GM23248 (cell line): Measurements from ENCODE around the gene CFAP99. TPM values are rescaled to one million over a fixed set of nuclear protein-coding genes. Genes with fewer than 3 reads are reported as not detected.

Experiments used
- DNase-seq: peaks from one replicate; pipeline ENCODE4 v3.0.0-alpha.2; 2015
- H2AFZ ChIP-seq: fragments of 200-600 bp; sonication (generic); 2 replicates; pipeline ENCODE4 v1.6.1; 2016; ENCODE audit warnings: antibody characterized with exemption
- H3F3A ChIP-seq: fragments of 200-600 bp; sonication (generic); 2 replicates; pipeline ENCODE4 v1.6.1; 2016; ENCODE audit warnings: mild to moderate bottlenecking, antibody characterized with exemption, mixed run types; ENCODE audit not compliant: insufficient read depth
- H3K27ac ChIP-seq: fragments of 200-600 bp; sonication (generic); 2 replicates; pipeline ENCODE4 v1.5.1; 2016; ENCODE audit warnings: mild to moderate bottlenecking
- H3K27me3 ChIP-seq: fragments of 200-600 bp; sonication (generic); replicated peaks from 2 replicates; pipeline ENCODE4 v1.6.1; 2016; ENCODE audit warnings: mild to moderate bottlenecking; ENCODE audit not compliant: insufficient read depth
- H3K36me3 ChIP-seq: fragments of 200-600 bp; sonication (generic); 2 replicates; pipeline ENCODE4 v1.6.1; 2016; ENCODE audit warnings: low read depth, mild to moderate bottlenecking
- H3K4me1 ChIP-seq: fragments of 200-600 bp; sonication (generic); 2 replicates; pipeline ENCODE4 v1.6.1; 2016; ENCODE audit warnings: mild to moderate bottlenecking; ENCODE audit not compliant: insufficient read depth
- H3K4me2 ChIP-seq: fragments of 200-600 bp; sonication (generic); one replicate; pipeline ENCODE4 v1.6.1; 2016; ENCODE audit warnings: mild to moderate bottlenecking; ENCODE audit not compliant: unreplicated experiment
- H3K4me3 ChIP-seq: fragments of 200-600 bp; sonication (generic); 2 replicates; pipeline ENCODE4 v1.5.1; 2016; ENCODE audit warnings: mild to moderate bottlenecking
- H3K79me2 ChIP-seq: fragments of 200-600 bp; sonication (generic); 2 replicates; pipeline ENCODE4 v1.6.1; 2016; ENCODE audit warnings: mild to moderate bottlenecking; ENCODE audit not compliant: insufficient read depth
- H3K9ac ChIP-seq: fragments of 200-600 bp; sonication (generic); 2 replicates; pipeline ENCODE4 v1.6.1; 2016; ENCODE audit warnings: mild to moderate bottlenecking
- H3K9me2 ChIP-seq: fragments of 200-600 bp; sonication (generic); 2 replicates; pipeline ENCODE4 v1.6.1; 2016; ENCODE audit warnings: mixed run types, mild to moderate bottlenecking, moderate library complexity; ENCODE audit not compliant: insufficient read depth
- H3K9me3 ChIP-seq: fragments of 200-600 bp; sonication (generic); one replicate; pipeline ENCODE4 v1.6.1; 2017; ENCODE audit warnings: low read depth
- H4K20me1 ChIP-seq: fragments of 200-600 bp; sonication (generic); 2 replicates; pipeline ENCODE4 v1.6.0; 2016; ENCODE audit not compliant: insufficient read depth
- EZH2 ChIP-seq: fragments of 200-600 bp; sonication (generic); IDR thresholded peaks from 2 replicates; pipeline ENCODE4 v1.6.1; 2018; ENCODE audit warnings: antibody characterized with exemption, mild to moderate bottlenecking; ENCODE audit not compliant: insufficient read depth, poor library complexity, severe bottlenecking
- EZH2phosphoT487 ChIP-seq: fragments of 200-600 bp; sonication (generic); IDR thresholded peaks from 2 replicates; pipeline ENCODE4 v1.6.1; 2018; ENCODE audit warnings: antibody characterized with exemption, moderate library complexity, mild to moderate bottlenecking, low read depth; ENCODE audit not compliant: insufficient read depth
- WGBS, 2 experiments: methylation state at CpG; one replicate each; pipeline ENCODE4 v1.1.6; 2015 to 2017; ENCODE audit warnings: low lambda C conversion rate in 2 of 2, low coverage in 1 of 2; ENCODE audit errors: missing lambda C conversion rate in 2 of 2; 5-methylcytosine and 5-hydroxymethylcytosine counted together
- in situ Hi-C: fragments of 300-500 bp; cut with MboI; formaldehyde crosslinking; loops from 2 replicates; pipeline ENCODE4 v1.15.0; 2020
- polyA plus RNA-seq: library from polyadenylated mRNA; unstranded; fragments of >200 nt; fragmentation: Nextera tagmentation; extraction: Ambion mirVana; gene quantifications from 2 replicates; pipeline ENCODE4 v1.2.1, GENCODE V29; 2016
- total RNA-seq: library from RNA; depleted of rRNA; stranded (reverse); fragments of >200 nt; shearing (Covaris generic); gene quantifications from 2 replicates; pipeline ENCODE4 v1.2.3, GENCODE V29; 2014

Gene CFAP99
- total and polyA plus RNA-seq, 2 experiments from 2014 or later, result not detected

DNA sequence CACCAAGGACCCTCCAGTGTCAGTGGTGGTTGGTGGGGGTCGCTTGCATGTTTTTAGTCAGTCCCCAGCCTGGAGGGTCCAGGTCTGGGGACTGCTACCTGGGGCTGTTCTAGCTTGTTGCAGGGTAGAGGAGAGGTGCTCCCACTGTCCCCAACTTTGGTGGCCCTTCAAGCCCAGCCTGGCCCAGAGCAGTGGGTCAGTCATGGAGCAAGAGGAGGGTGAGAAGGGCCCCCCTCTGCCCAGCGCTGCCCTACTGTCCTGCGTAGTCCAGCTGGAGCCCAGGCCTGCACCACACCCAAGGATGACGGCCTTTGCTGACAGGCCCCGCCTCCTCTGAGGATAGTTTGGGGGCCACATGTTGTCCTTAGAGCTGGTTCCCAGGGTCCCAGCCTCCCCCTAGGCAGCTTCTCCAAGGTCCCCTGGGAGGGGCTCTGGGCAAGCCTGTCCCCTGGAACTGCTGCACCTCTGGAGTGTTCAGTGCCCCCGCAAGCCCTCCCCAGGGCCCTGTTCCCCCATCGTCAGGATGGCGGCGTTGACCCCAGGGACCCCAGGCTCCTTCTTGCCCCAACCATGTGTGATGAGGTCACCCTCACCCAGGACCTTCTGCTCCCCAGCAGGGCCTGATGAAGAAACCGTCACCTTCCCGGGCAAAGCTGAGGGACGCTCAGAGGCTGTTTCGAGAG lies 6.8 kb downstream of the CFAP99 start:
- Histone ChIP-seq H3K27me3 (peaks cover 11% of the 10 kb centered on the region), H3K36me3 (no peaks in the 10 kb centered on the region), H3K4me1 (no peaks in the 10 kb centered on the region), H3K4me3 (no peak overlapping the region), H2AFZ (no peak overlapping the region), H3K79me2 (no peaks in the 10 kb centered on the region), H4K20me1 (no peaks in the 10 kb centered on the region), H3K9ac (no peak overlapping the region), H3F3A (peaks cover 10% of the 10 kb centered on the region), H3K9me2 (no peaks in the 10 kb centered on the region), H3K27ac (no peak overlapping the region), H3K4me2 (no peak overlapping the region), H3K9me3 (no peaks in the 10 kb centered on the region)
- DNase-seq, result no peak
- WGBS, 2 experiments, result 89 to 92% methylated on average over 13 of the region's 13 CpGs
- TF ChIP-seq EZH2 (no peak), EZH2phosphoT487 (no peak)
- in situ Hi-C loops, result no loop called here

DNA sequence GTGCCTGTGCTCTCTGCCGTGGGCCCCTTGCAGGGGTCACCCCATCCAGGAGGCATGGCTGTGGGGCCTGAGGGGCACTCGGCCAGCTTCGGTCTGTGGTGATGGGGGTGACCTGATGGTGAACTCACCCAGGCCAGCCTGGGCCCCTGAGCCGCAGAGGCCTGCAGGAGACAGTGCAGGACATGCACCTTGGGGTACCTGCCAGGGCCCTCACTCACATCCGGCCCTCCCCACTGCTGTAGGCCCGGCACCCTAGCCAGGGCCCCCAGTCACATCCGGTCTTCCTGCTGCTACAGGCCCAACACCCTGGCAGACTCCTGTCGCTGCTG lies 7.3 kb downstream of the CFAP99 start:
- Histone ChIP-seq H3K9me2 (no peaks in the 10 kb centered on the region), H4K20me1 (no peaks in the 10 kb centered on the region), H3K4me2 (no peak overlapping the region), H3K9me3 (no peaks in the 10 kb centered on the region), H3K36me3 (no peaks in the 10 kb centered on the region), H2AFZ (no peak overlapping the region), H3K79me2 (no peaks in the 10 kb centered on the region), H3K4me3 (no peak overlapping the region), H3K4me1 (no peaks in the 10 kb centered on the region), H3F3A (peaks cover 15% of the 10 kb centered on the region), H3K9ac (no peak overlapping the region), H3K27ac (no peak overlapping the region), H3K27me3 (peaks cover 6% of the 10 kb centered on the region; the same call in 1 of the 2 replicates)
- DNase-seq, result no peak
- in situ Hi-C loops, result no loop called here
- WGBS, 2 experiments, result 80 to 83% methylated on average over 4 to 8 of the region's 8 CpGs
- TF ChIP-seq EZH2, result no peak
- no peak for TF ChIP-seq EZH2phosphoT487

DNA sequence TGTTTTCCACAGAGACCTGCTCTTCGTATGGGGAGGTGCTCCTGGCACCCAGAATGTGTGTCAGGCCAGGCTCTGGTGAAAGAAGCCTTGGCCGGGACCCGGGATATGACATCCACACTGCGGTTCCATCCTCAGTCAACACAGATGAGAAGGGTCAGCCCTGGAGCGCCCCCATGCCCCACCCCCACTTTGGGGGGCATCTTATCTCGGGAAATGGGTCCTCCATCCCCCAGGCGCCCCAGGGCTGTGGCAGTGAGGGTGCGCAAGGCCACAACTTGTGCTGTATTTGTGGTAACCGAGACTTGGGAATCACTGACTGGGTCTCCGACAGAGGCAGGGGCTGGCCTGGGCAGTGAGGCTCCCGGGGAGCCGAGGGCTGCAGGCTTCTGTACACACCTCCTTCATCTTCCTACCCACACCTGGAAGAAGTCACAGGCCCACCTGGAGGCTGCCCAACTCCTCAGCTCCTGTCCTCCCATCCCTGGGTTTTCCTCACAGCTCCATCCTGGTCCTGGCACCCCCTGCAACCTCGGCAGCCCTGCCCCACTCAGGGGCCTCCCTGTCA lies 8.0 kb downstream of the CFAP99 start:
- Histone ChIP-seq H2AFZ (no peak overlapping the region), H3K27ac (no peak overlapping the region), H3K9ac (no peak overlapping the region), H3K36me3 (no peaks in the 10 kb centered on the region), H4K20me1 (no peaks in the 10 kb centered on the region), H3F3A (peaks cover 20% of the 10 kb centered on the region), H3K4me1 (no peaks in the 10 kb centered on the region), H3K27me3 (peaks cover 1% of the 10 kb centered on the region; the same call in 1 of the 2 replicates), H3K4me2 (no peak overlapping the region), H3K9me2 (no peaks in the 10 kb centered on the region), H3K9me3 (no peaks in the 10 kb centered on the region), H3K79me2 (no peaks in the 10 kb centered on the region), H3K4me3 (no peak overlapping the region)
- in situ Hi-C loops, result no loop called here
- no peak for DNase-seq
- 70 to 75% methylated on average over 11 to 13 of the region's 13 CpGs for WGBS, 2 experiments
- TF ChIP-seq EZH2phosphoT487, result no peak
- no peak for TF ChIP-seq EZH2

DNA sequence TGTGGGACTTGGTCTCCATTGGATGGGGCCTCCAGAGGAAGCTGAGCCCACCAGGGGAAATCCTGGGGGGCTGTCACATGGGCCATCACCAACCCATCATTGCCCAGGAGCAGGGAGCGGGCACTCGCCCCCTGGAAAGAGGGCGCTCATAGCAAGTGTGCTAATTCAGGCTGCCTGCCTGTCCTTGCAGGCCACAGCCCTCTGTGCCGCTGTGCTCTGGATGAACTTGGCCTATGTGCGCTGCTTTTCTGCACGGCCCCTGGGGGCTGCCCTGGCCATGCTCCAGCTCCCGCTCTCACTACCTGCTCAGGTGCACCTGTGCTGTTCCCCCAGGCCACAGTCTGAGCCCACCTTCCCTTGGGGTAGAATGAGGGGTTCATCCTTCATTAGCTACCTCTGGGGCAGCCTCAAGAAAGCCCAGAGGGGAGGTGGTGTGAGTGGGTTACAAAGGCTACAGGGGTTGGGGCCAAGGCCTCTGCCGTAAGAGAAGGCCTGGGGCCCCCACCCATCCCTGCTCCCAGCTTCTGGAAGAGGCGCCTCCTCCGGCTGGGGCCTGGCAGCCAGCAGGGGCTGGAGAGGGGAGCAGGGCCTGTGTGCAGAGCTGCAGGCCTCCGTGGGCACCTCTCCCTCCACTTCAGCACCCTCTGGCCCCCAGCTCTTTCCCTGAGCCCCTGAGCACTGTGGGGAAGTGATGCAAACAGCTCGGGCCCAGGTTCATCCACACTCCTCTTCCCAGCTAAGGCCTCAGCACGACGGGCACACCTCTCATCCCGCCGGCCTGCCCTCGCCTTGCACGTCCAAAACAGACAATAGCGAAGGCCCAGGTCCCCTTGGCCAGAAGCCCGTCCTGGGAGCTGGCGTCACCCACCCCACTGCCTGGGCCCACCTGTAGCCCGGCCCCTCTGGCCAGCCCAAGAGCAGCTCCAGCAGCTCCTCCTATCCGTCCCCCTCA lies 8.9 kb downstream of the CFAP99 start:
- Histone ChIP-seq H3K9me3 (no peaks in the 10 kb centered on the region), H3K9ac (no peak overlapping the region), H3K36me3 (no peaks in the 10 kb centered on the region), H3F3A (peaks cover 20% of the 10 kb centered on the region), H2AFZ (no peak overlapping the region), H3K9me2 (no peaks in the 10 kb centered on the region), H3K79me2 (no peaks in the 10 kb centered on the region), H3K4me2 (no peak overlapping the region), H3K4me1 (no peaks in the 10 kb centered on the region), H3K27ac (no peak overlapping the region), H4K20me1 (no peaks in the 10 kb centered on the region), H3K27me3 (no peaks in the 10 kb centered on the region), H3K4me3 (no peak overlapping the region)
- 76 to 80% methylated on average over 23 of the region's 23 CpGs for WGBS, 2 experiments
- no peak for DNase-seq
- TF ChIP-seq EZH2, result no peak
- TF ChIP-seq EZH2phosphoT487, result no peak
- in situ Hi-C loops, result no loop called here
